Right lung (tissue), 5 donors: Measurements from ENCODE around the gene PTPN14. TPM values are rescaled to one million over a fixed set of nuclear protein-coding genes. Genes with fewer than 3 reads are reported as not detected.
"Not testable (repeated sequence)": the region's sequence is repeated elsewhere in the genome, so short reads cannot be mapped to it uniquely, and the experiment has no call there.

Source experiments
- DNase-seq, 2 donors: peaks; one replicate each; pipeline ENCODE4 v3.0.0-alpha.2; 2013
- polyA plus RNA-seq, 5 donors: library from polyadenylated mRNA; unstranded; fragments of 120-200 nt; gene quantifications; one replicate each; pipeline versions ENCODE4 v1.2.1 to v1.2.3, GENCODE V29; 2013; ENCODE audit warnings: inconsistent platforms in 1 of 5, low replicate concordance in 1 of 5; ENCODE audit not compliant: insufficient read length in 5 of 5, insufficient read depth in 1 of 5

Gene PTPN14
- polyA plus RNA-seq, 5 donors = 10.3 to 16.9 (median 15.4) TPM

DNA sequence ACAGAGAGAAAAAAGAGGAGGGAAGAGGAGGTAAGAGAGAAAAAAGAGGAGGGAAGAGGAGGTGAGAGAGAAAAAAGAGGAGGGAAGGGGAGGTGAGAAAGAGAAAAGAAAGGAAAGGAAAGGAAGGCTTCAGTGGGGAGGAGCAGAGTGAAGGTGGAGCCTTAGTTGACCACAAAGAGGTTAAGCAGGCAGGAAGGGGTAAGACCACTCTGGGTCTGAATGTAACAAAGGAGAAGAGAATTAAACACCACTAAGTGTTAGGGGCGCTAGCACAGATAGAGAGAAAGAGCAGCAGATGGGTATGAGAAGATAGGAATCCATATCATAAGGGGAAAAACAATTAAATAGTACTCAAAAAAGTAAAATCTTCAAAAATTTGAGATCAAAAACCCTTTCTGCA lies 6.6 kb downstream of the PTPN14 start:
- DNase-seq = no peak

DNA sequence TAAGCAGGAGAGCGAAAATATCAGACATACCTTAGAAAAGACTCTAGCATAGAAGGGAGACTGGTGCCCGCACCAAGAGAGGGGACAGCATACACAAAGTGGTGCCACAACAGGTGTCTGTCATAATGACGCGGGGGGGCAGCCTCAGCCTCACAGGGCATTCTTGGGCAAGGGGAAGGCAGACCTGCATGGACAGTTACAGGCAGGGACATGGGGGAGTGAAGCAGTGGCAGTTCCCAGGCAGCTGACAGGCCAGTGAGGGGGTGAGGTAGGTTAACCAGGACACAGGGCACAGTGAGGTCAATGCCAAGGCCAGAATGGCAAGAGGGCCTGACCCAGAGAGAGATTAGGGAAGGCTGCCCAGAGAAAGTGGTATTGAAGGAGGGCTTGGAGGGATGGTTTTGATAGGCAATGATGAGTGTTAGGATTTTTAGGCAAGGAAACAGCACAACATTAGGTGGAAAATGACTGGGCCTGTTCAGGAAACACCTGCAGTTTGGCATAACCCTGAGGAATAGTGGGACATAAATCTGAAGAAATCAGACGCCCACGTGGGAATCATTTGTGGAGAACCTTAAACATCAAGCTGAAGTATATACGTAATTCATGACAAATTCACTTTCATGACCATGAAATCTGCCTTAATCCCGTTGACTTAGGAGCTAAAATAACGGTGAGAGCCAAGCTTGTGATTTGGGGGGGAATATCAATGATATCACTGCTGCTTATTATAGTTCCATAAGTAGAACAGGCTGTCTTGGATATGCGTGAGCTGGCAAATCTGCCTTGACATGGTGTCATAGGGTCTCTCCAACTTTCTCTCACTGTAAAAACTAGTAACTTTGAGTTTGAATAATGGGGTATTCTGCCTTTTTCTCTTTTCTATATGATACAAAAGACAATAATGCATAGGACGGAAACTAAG lies 8.9 kb downstream of the PTPN14 start:
- DNase-seq = no peak

DNA sequence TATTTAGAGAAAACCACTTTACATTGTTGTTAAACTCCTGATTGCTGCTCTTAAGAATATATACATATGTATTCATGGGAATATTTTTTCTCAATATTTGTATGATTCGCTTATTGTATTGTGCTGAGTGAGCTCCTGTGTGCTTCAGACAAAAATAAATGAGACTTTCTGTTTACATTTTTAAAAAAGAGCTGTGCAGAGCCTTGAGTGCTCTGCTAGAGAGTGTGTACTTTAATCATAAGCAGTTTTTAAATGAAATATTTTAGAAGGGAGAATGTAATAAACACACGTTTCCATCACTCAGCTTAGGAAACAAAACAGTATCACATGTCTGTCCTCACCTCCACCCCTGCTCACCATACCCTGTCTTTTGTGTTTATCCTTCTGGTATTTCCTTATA lies 9.7 kb downstream of the PTPN14 start:
- DNase-seq = no peak

DNA sequence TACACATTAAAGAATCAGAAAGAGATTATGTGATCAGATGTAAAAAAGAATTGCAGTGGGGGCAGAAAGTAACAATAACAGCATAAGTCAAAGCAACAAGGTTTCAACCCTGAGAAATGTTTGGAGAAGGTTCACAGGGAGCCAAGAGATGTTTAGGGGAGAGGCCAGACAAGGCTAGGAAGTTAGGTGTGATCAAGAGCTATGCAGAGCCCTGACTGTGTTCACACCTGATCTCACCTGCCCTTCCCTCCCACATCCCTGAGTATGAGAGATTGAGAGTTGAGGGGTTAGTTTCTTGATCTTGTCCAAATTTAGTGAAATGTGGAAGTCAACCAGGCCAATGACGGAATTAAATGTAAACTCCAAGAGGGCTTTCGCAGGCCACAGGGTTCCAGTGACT lies 10.2 kb downstream of the PTPN14 start:
- no peak for DNase-seq

DNA sequence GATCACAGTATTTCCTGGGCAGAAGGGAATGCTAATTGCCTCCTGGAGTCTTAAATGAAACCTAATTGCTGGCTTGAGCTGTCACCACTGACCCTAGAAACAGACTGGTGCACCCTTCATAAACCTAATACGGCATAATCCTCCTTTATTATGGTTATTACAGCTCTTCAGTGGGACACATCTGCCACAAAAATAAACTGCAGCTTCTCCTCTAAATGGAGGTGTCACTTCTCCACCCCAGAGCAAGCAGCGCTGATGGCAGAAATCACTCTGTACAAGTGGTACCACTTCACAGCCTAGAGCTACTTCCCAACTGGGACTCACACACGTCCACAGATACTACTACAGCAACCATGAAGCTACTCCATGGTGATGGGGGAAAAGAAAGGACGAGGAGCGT lies 11.1 kb downstream of the PTPN14 start:
- DNase-seq = no peak

DNA sequence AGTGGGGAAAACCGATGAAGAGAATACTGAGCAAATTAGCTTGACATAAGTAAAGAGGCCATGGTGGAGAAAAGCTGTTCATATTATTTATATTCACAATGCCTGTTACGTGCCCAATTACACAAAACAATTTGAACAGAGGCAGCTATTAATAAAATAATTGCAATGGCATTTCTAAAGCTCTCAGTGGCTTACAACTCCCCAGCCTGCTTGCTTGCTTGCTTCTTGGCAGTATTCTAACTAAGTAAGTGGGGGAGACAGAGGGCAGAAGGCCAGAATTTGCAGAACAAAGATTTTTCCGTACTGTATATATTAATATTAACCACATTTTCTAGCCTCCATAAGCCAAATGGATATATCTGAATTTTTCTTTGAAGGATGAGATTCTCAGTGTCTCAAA lies 12.9 kb downstream of the PTPN14 start:
- DNase-seq = peak in 1 of 2 donors; percentile 48

DNA sequence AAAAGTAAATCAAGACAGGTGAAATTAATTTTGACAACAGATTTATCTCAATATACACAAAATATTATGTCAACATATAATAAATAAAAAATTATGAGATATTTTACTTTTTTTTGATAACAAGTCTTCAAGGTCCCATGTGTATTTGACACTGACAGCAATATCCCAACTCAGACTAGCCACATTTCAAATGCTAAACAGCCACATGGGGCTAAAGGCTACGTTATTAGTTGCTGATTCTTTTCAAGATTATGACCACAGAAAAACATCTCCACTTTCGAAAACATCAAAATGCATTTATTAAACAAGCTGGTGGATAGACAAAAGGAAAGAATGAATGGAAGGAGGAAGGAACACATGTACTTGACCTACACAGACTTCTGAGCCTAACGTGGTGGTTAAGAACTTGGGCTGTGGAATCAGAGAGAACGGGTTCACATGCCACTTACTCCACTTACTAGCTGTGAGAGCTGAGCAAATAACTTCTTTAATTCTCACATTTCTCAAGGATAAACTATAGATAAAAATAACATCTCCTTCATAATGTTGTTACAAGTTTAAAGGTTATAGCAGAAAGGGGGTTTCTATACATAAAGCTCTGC lies 13.4 kb downstream of the PTPN14 start:
- no peak for DNase-seq

DNA sequence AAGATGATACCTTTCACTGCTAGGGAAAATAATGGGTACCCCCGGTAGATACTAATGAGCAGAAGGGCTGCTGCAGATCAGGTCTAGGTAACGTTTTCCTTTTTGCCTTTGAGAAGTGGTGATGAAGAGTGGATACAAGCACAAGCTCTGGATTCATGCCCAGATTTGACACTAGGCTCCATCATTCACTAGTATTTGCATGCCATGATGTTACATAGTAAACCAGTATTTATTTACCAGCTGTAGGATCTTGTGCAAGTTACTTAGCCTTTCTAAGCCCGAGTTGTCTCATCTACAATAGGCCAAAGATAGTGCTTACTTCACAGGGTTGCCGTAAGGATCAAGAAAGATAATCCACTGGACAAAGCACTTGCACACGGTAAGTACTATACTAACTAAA lies 14.2 kb downstream of the PTPN14 start:
- no peak for DNase-seq

DNA sequence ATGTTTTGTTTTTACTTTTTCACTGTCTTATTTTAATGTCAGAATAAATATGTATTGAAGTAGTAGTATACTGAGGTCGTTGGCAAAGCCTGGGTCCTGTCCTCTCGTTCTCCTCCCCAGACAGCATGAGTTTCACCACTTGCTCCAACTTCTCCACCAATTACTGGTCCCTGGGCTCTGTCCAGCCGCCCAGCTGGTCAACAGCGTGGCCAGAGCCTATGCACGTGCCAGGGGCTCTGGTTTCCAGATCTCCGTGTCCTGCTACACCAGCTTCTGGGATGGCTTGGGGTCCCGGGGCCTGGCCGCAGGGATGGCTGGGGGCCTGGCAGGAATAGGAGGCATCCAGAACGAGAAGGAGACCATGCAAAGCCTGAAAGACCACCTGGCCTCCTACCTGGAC lies 19.3 kb downstream of the PTPN14 start:
- DNase-seq = no peak

DNA sequence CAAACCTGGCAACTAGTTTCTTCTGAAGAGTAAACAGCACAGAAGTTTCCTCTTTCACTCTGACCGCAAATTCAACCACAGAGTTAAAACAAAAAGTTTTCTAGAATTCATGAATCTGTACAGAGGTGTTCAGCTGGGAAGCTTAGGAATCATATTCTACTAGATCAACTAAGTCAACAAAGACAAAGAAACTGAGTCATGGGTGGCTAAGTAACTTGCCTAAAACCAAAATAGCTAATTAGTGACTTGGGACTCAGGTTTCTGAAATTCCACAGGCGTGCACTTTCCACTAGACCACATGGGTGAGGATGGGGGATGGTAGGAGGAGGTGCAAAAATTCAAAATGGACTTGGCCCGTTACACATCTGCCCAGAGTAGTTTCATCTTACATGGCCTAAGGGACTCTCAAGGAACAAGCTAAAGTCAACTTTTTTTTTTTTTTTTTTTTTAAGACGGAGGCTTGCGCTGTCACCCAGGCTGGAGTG lies 25.8 kb downstream of the PTPN14 start:
- no peak for DNase-seq

DNA sequence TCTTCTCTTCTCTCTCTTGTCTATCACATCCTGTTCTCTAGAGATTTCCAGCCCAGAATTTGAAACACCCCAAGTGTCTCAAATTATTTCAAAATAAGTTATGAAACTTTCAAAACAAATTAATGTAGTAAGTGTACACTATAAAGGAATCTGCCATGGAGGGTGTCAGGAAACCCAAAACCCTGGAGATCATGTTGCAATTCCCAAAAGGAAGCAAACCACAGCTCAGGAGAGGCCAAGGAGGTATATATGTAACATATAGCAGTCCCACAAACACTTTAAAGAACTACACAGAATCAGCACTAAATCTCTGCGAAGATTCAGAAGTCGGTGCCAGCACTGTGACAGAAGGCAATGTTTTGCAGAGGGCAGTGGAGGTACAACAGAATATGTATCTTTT lies 26.6 kb downstream of the PTPN14 start:
- DNase-seq = no peak

DNA sequence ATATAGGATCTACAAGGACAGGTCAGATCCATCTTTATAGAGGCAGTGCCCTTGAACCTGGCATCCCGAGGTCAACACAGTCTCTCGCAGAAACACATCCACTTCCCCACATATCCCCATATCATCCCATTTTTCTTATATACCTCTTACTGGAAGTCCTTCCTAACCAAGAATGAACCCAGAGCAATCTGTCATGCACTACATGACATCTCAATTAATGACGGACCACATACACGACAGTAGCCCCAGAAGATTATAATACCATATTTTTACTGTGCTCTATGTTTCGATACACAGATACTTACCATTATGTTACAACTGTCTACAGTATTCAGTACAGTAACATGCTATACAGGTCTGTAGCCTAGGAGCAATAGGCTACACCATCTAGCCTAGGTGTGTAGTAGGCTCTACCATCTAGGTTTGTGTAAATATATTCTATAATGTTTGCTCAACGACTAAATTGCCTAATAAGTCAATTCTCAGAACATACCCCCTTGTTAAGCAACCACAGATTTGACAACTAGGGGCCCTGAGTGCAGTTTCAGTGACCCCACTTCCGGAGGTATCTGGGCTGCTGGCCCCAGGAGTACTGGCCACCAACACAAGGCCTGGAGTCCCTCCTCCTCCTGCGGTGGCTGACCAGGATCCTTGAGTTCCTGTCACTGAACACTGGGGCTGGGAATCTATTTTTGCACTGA lies 28.1 kb downstream of the PTPN14 start:
- no peak for DNase-seq

DNA sequence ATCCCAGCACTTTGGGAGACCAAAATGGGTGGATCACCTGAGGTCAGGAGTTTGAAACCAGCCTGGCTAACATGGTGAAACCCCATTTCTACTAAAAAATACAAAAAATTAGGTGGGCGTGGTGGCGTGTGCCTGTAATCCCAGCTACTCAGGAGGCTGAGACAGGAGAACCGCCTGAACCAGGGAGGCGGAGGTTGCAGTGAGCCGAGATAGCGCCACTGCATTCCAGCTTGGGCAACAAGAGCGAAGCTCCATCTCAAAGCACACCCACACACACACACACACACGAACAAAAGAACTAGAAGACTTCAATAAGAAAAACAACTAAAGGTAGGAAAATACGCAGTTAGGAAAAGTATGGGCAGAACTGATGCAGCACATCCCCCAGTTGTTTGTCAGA lies 29.9 kb downstream of the PTPN14 start:
- DNase-seq = not testable (repeated sequence)

DNA sequence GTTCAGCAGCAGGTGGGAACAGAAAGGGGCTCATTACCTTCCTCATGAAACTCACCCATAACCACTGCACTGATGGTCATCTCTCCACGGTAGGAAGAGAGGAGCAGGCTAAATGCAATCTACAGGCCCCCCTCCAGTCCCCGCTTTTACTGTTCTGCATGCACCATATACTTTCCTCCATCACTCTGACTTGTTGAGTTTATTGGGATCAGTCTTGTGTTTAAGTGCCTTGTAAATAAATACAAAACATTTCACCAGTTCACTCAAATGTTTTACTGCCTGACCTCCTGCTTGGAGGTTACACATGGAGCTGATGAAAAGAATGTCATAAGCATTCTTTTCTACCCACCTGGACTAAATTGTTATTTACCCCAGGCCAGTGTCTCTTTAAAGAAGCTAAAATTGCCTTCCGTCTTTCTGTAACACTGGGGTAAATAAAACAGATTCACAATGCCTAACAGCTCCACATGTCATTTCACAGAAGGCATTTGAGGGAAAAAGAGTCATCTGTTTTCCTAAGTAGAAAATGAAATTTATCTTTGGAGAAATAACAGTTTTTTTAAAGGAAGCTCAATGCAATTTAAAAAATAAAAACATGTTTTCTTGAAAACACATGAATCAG lies 30.7 kb downstream of the PTPN14 start:
- no peak for DNase-seq

DNA sequence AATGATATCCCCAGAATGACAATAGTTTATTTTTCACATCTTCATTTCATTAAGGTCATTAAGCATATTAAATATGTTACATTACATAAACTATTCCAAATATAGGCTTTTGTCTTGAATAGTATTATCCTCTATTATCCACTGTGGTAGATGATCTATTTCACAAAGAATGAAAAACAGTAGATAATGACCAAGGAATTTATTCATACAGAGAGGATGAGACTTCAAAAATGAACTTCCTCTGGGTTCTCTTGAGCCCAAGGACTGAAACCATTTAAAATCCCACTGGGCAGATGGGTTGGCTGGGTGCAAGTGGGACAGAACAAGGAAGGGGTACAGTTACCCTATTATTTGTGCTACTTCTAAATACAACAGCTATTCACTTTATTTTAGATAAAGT lies 33.0 kb downstream of the PTPN14 start:
- no peak for DNase-seq

DNA sequence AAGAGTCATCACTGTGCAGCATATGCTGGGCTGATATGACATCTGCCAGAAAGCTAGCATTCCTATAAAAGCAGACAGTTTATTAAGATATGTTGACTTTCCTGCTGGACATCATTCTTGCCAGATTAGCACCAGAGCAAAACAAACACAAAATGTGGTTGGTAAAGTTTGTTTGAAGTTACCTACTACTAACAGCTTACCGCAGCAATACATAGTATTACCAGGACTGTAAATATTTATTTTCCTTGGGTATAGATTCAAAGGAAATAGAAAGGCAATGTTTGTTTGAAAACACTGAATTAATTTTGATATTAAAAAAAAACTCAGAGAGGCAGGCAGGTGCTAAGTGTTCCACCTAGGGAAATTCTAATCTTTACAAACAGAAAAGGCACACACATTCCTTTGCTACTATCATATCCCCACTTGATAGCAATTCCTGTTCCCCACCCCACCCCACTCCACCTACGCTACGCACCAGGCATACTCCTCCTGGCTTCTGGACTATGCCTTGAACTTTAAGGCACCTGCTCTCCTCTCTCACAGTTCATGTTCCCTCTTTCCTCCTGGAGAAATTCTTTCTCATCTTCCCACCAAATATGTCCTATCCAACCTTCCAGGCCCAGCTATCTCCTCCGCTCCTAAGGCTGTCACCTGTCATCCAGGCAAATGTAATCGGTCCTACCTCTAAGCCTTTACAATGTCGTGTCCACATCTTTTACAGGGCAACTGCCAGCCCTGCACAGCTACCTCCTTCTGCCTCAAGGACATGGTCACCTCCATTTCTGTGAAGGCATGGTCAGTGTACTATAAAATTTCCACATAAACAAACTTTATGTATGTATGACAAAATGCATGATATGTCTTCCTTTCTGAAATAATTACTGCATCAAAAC lies 34.7 kb downstream of the PTPN14 start:
- DNase-seq = no peak

DNA sequence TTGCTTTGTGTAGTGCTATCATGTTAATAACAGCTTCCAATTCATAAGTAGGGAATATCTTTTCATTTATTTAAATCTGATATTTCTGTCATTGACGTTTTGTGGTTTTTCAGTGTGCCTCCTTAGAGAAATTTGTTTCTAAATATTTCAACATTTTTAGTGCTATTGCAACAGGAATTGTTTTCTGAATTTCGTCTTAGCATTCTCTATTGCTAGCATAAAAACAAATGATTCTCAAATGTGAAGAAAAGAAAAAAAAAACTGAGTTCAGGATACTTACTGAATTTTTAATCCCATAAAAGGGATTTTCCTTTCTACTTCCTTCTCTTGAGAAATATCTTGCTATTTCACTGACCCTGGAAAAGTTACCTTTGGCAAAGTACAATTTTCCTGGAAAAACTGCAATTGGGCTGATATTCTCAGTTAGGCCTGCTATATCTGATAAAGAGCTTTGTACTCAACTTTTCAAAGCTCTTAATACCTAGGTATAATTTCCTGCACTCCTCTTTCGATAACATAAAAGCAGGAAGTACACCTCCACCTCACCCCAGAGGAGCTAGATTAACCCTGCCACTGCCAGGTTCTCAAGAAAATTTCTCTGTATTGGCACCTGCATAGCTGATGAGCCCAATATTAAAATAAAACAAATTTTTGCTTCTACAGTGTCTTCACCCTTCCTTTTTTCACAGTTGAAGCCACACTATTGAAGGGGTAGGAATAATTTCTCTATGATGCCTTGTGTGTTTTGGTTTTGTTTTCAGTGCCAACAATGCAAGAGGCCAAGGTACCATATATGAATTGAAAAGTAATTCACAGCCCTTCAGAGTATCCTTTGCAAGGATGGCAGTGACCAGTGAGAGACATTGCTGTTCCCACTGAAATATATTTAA lies 35.6 kb downstream of the PTPN14 start:
- DNase-seq = no peak

DNA sequence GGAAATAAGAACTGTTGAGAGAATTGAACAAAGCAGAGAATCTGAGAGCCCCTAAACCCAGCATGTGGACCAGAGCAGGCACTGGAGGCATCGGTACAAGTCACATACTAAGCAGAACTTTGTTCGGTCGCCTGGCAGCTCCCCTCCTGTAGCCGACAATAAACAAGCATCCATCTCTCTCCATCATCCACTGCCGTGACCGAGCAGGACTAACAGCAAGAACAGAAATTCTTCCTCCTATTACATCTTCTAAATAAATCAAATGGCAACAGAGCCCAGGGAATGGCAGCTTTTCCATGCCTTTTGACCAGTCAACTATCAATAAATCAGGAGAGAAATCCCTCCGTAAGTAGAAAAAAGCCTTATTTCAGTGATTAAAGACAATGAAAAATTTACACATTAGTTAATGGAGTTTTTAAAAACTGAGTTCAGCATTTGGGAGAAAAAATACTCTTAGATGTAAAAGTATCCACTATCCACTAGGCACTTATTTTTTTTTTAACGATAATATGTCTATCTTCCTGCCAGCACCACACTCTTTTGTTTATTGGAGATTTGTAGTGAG lies 36.5 kb downstream of the PTPN14 start:
- DNase-seq = no peak

DNA sequence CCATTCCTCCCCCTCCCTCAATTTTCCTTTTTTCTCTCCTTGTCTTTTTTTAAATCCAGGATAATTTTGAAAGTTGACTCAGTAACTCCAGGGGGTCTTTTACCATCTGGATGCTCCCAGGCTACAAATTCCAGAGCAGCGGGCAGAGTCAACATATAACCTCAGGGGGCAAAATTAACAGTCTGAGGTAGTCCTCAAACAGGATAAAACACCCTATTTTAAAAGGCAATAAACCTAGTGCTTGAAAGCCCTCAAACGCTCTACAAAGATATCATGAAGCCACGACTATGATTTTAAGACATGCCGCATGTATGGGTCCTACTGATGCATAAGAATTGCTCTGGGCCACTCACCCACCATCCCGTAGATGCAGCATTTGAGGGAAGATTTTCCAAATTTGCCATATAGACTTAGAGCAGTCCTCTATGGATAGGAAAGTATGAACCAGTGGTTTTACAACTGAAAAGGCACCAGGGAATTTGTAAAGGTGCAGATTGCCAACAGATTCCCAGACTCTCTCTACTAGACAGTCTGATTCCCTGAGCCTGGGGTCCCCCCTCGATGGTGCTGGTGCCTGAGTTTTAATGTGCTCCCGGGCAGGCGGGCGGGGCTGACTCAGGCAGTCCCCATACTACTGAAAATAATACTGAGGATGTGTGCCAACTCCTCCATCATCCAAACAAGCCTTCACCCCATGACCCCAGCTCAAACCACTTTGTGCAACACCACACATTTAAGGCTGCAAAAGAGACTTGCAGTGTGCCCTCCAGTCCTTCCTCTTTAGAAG lies 37.2 kb downstream of the PTPN14 start:
- no peak for DNase-seq
